GM18505 (cell line): ENCODE measurements around the gene ZNF280A.

ENCODE experiments used
- ATAC-seq: cut with Tn5 transposase; IDR thresholded peaks from one replicate; pipeline ENCODE4 v1.9.1; 2021; ENCODE audit not compliant: unreplicated experiment
- POLR2A ChIP-seq: IDR thresholded peaks from 4 replicates; pipeline ENCODE4 v1.6.1; 2011; ENCODE audit warnings: borderline replicate concordance; ENCODE audit not compliant: insufficient read depth, insufficient read length; ENCODE audit errors: extremely low read depth

The ZNF280A gene, protein sequence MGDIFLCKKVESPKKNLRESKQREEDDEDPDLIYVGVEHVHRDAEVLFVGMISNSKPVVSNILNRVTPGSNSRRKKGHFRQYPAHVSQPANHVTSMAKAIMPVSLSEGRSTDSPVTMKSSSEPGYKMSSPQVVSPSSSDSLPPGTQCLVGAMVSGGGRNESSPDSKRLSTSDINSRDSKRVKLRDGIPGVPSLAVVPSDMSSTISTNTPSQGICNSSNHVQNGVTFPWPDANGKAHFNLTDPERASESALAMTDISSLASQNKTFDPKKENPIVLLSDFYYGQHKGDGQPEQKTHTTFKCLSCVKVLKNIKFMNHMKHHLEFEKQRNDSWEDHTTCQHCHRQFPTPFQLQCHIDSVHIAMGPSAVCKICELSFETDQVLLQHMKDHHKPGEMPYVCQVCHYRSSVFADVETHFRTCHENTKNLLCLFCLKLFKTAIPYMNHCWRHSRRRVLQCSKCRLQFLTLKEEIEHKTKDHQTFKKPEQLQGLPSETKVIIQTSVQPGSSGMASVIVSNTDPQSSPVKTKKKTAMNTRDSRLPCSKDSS

DNA sequence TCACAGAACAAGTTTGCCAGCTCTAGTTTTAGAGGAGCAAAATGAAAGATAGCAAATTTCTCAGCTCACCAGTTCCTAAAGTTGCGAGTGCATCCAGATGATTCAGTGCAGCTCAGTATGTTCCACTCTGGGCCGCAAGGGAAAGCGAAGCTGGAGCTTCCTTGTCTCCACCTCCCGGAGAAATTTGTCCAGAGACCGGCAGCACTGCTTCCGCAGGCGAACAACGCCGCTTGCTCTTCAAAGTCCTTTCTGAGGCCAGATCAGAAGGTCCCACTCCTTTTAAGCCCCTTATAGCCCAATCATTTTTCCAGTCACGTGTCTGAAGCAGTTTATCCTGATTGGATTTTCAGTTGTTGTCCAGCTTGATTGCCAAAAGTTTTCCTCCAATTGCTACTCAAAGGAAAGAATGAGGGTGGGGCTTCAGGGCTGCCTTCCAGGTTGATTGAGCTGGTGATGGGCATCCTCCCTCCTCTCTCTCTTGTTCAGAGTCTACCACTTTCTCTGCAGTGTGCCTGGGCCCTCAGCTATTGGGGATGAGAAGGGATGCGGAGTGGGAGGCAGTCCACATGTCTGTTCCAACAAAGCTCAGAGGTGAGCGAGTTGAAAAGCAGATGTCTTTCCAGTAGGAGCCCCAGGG lies at the start of gene ZNF280A:
ZNF280A (minus strand) TSS at position 251 of the 637 bp plus-strand sequence. CDS start 4,640 bp downstream, outside the sequence.
- ATAC-seq: no peak
- TF ChIP-seq POLR2A: no peak

DNA sequence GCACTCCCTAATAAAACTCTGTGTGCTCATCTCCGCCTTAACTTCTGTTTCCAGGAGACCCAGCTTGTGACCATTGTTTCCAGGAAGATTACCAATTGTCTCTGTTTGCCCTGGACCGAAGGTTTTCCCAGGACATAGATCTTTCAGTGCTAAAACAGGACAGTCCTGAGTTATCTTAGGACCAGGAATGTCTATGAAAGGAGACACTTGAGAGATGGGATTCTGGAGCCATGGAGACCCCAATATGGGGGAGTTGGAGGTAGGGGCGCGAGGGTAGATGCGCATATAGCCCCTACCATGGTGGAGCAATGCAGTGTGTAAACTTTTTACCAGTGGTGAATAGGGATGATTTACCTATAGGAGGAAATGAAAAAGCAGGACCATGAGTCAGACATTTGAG lies 49.1 kb upstream of the ZNF280A start:
- no peak for ATAC-seq
- no peak for TF ChIP-seq POLR2A

DNA sequence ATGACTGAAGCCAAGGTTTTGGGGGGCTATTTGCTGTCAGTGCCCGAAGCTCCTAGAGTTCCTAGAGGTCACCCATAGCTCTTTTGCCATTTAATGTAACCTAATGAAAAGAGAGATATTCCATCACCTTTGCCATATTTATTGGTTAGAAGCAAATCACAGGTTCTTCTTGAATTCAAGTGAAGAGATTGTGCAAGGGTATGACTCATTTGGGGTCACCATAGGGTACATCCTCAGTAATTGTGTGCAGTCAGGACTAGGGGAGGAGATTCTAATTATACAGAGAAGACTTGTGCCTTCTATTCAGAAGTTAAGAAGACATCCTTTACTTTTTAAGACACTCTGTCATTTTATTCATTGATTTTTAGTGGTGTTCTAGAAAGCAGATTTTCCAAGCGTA lies 45.9 kb upstream of the ZNF280A start:
- no peak for ATAC-seq
- no peak for TF ChIP-seq POLR2A

DNA sequence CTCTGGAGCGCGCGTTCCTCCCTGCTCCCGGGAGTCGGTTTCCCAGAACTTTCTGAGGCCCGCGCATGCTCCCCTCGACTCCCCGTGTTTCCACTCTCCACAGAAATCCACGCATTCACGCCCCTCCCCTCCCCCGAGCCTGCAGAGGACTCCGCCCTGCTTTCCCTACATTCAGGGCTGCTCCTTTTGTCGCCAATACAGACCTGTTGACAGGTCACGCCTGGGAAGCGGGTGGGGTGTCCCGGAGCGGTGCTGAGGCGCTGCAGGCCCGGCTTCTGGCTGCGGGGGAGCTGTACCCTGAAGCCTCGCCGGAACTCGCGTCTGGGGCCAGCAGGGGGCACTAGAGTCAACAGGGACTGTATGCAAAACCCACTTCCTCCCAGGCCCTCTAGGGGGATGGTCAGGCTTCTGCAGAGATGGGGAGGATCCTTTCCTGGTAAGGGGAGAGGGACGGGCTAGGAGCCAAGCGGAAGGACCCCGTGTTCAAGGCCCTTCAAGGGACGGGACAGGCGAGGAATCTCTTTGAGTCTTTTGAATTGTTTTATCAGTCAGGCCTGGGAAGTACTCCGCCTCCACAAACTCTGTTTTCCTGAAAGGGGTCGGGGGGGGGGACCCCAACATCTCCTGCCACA lies 39.0 kb upstream of the ZNF280A start, which contains the start of gene PRAME:
PRAME (minus strand) TSS at position 294 of the 632 bp plus-strand sequence. CDS start 2,433 bp downstream, outside the sequence.
- TF ChIP-seq POLR2A: no peak
- no peak for ATAC-seq

DNA sequence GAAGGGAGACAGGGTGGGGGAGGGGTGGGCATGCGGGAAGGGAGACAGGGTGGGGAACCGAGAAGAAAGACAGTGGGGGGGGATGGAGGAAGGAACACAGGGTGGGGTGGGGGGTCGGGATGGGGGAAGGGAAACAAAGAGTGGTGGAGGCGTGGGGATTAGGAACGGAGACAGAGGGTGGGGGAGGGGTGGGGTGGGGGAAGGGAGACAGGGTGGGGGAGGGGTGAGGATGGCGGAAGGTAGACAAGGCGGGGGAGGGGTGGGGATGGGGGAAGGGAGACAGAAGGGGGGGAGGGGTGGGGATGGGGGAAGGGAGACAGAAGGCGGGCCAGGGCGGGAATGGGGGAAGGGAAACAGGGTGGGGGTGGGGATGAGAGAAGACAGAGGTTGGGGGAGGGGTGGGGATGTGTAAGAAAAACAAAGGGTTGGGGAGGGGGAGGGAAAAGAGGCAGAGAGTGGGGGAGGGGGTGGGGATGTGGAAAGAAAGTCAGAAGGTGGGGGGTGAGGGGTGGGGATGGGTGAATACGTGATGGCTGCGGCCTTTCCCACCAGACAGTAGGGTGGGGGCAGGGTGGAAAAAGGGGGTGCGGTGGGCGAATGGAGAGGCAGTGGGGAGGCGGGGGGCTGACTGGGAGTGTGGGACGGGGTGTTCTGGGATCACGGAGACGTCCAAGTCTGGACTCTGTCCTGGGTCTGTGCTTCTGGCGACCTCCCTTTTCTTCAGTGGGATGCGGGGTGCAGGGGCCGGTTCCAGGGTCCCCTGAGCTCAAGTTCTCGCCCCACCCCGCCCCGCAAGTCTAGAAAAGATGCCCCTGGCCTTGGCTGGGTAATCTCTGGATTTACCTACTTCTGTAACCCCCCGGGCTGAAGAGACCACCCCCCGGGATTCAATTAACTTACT lies 38.3 kb upstream of the ZNF280A start:
- TF ChIP-seq POLR2A: no peak
- no peak for ATAC-seq

DNA sequence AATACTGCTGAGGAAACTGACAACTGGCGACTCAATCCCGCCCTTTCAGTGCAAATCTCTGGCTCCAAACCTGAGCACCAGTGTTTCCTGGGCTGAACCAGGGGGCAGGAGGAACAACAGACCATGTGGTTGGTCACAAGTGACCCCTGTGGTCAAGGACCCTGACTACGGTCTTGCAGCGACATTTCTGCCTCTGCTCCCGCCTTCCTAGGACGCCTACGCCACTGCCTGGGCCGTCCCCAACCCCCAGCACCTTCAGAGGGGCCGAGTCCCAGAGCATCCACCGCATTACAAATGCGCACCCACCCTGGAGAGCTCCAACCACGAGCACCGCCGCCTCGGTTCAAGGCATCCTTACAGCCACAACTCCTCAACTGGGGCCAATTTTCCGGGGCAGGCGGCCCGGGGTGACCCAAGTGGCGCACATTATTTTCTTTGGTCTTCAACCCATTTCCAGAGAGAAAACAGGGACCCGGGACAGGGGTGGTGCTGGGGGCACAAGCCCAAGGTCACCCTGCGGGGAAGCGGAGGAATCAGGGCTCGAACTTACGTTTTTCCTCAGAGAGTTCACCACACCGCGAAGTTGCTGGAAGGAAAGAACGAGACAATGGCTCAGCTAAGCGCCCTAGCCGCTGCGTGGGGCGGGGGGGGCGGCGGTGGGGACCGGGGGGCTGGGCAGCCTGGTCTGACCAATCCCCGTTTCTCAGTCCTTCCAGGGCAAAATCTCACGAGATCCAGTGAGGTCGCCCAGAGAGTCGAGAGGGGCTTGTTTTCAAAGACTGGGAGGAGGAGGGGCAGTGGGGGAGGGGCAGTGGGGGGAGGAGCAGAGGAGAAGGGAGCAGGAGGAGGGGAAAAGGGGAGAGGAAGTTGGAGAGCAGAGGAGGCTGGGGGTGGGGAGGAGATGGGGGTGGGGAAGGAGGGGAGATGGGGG lies 37.2 kb upstream of the ZNF280A start:
- no peak for TF ChIP-seq POLR2A
- ATAC-seq: no peak

DNA sequence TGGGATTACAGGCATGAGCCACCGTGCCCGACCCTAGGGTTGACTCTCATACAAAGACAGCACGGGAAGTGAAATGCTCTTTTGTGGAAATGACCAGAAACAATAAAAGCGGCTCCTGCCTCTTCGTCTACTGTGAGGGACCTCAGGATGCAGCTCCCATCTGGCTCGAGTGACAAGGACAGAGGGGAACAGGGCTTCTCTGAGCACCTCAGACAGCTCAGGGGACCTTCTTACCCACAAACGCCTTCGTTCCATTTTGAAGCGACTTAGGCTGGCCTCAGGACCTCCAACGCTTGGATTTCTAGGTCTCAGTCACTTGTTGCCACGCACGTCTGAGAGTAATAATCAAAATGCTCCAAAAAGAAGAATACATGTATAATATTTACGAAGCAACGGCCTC lies 36.5 kb upstream of the ZNF280A start:
- no peak for TF ChIP-seq POLR2A
- ATAC-seq: no peak

DNA sequence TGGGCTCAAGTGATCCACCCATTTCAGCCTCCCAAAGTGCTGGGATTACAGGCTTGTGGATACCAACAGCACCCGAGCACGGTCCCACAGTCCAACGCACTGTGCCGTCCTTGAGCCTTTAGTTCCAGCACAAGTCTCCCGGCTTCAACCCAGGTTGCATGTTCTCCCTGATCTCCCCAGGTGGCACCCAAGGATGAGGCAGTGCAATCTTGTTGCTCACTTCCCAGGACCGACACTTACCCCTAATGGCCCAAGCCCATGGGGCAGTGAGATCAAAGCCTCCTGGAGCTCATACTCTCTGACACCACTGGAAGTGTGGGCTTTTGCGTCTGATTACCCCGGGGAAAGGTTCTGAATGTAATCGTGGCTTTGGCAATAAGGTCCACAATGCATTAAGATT lies 35.5 kb upstream of the ZNF280A start:
- ATAC-seq: no peak

DNA sequence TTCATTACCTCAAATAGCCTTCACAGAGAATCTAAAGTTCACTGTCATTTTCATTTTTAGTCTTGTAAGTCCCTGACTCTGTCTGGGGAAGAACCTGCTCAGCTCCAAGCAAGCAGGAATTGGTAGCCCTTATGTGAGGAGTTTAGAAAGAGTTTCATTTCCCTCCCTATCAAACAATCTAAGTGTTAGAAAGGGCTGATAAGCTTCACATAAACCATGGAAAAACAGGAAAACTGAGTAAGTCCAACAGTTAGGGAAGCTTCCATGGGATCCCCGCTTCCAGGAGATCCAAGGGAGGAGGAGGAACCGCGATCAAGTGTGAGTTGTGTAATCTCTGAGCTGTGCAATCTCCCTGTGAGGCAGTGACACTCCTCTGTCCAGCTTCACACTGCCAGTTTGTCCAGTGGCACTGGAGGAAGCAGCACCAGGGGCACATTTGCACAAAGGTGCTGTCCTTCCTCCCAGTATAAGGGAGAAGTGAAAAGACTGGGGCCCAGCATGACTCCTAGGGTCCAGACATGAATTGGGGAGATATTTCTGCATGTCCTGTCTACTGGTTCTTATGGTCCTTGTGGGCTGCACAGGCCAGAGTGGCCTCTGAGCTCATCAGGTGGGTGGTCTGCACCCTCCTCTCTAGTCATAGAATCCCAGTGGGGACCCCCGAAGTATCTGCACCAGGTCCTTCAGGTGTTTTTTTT lies 34.7 kb upstream of the ZNF280A start:
- no peak for TF ChIP-seq POLR2A

More for the DNA sequence above, 35.5 kb upstream of the ZNF280A start:
- TF ChIP-seq POLR2A: no peak

DNA sequence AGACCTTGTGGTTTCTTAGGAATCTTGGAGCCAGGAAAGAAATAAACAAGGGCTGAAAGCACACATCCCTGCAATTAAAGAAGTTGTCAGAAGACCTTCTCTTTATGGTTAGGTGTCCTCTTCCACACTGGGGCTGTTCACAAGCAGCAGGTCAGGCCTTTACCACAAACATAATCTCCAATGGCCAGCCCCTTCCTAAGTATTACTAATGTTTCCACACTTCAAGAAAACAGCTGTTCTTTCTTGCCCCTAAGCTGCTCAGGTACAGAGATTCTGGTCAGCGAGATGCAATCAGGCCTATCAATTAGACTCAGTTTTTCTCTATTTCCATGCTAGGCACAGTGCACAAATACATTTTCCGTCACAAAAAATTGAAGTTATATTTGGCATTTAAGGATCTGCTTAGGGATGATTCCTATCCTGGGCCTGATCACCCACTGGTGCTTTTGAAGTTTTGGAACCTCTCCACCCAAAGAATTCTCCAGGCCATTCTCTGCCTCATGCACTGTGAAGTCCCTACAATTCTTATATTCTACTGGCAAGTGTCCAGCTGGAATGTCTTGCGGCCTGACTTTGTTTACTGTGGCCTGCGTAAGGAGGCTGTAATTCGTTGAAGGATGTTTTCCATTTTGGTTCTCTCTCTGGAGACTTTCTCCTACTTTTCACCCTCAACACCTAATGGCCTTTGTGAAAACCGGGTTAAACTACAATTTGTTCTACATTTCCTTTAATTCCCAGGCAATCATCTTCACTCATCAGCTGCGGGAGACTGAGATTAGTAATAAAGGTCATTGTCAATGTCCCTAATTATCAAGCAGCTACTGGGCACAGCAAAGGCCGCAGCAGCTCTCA lies 33.9 kb upstream of the ZNF280A start:
- no peak for ATAC-seq
- no peak for TF ChIP-seq POLR2A

More for the DNA sequence above, 34.7 kb upstream of the ZNF280A start:
- ATAC-seq: no peak

DNA sequence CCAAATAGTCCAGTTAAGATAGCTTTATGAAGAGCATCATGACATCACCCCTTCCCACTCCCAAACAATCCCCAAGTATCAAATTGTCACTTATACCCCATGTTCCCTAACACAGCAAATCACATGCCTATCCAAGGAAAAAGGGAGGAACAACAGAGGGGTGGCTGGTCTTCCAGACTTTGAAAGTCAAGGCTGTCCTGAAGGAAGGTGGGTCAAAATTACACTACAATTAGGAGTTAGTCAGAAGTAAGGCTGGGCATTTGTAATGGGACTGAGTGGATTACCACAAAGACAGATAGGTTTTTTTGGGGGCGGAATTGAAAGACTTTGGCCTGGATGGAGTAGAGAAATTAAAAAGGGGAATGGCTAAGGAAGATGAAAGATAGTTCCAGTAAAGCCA lies 33.1 kb upstream of the ZNF280A start:
- ATAC-seq: no peak
- no peak for TF ChIP-seq POLR2A

DNA sequence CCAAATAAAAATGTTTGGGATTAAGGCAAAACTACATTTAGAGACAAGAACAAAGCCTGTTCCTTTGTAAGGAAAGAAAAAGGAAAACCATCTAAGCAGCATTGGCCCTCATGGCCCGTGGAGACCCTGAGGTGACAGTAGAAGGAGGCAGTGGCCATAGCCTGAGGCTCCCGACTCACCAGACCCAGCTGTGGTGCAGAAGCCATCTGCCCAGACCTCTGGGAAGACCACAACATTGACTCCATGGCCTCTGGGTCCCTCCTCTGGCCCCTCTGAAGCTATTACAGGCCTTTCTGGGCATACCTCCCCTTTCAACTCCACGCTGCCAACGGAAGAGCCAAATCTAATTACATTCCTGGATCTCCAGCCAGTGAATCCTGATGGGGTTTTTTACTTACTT lies 32.6 kb upstream of the ZNF280A start:
- TF ChIP-seq POLR2A: no peak
- ATAC-seq: no peak
